ENCODE measurements around the gene LOC128125822.

- TF ChIP-seq CTCF (IDR thresholded peaks at IDR 0.05) (no peak), POLR2A (IDR thresholded peaks at IDR 0.05) (no peak)
Measured at GRCh38 chr6:63529498-63529897, 42.8 kb upstream of the LOC128125822 start.

Data from lower leg skin (tissue), 3 donors.